WERI-Rb-1 (cell line): Measurements from ENCODE around the gene GNB1L.

Source experiments
- DNase-seq: peaks from one replicate; pipeline ENCODE4 v3.0.0-alpha.2; 2020
- H3K27ac ChIP-seq: fragments of 250-450 bp; sonication (Bioruptor Pico); 2 replicates; pipeline ENCODE4 v1.5.1; 2020; ENCODE audit warnings: mild to moderate bottlenecking, moderate library complexity
- H3K27me3 ChIP-seq: fragments of 250-450 bp; sonication (Bioruptor Pico); 2 replicates; pipeline ENCODE4 v1.5.1; 2021; ENCODE audit warnings: mild to moderate bottlenecking, low read depth, moderate library complexity; ENCODE audit not compliant: insufficient read depth, severe bottlenecking
- H3K36me3 ChIP-seq: fragments of 250-450 bp; sonication (Bioruptor Pico); 2 replicates; pipeline ENCODE4 v1.5.1; 2020; ENCODE audit warnings: mild to moderate bottlenecking, moderate library complexity
- H3K4me3 ChIP-seq: 2 replicates; pipeline ENCODE4 v1.5.1; 2011; ENCODE audit warnings: low read depth, mild to moderate bottlenecking, control low read depth, low read length
- H3K9me3 ChIP-seq: fragments of 250-450 bp; sonication (Bioruptor Pico); 2 replicates; pipeline ENCODE4 v1.5.1; 2021; ENCODE audit warnings: mild to moderate bottlenecking, moderate library complexity; ENCODE audit not compliant: severe bottlenecking
- TF ChIP-seq, protein P1 (sequence below): IDR thresholded peaks from 2 replicates; pipeline ENCODE4 v1.5.1; 2011; ENCODE audit warnings: low read depth, mild to moderate bottlenecking, control low read depth, inconsistent platforms, low read length

The GNB1L gene

DNA sequence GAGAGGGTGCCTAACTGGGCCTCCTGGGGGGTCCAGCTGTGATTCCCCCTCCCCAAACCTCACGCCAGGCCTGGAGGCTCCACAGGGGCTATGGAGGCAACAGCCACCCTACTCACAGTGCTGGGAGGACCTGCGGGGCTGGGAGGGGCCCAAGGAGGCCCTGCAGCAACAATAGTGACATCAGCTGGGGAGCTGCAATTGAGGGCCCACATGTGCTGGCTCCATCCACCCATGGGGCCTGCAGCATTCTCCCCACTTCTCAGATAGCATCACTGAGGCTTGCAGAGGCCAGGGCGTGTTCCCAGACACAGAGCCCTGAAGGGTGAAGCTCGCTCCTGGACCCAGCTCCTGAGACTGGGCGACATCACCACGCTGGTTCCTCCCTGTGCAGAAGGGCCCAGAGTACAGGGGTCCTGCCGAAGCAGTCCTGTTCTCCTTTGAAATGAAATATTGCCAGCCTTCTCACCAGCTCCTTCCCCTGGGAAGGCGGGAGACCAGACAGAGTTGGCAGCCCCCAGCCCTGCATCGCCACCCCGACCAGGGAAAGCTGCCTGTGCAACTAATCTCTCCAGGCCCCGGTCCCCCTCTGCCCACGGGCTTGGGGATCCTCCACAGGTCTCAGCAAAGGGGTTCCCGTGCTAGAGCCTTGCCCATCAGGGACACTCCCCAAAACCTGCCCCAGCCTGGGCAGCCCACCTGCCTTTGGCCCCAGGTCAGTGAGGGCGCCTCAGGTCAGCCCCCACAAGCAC is 103.0 kb downstream of the GNB1L start:
- no peak for DNase-seq
- H3K27ac ChIP-seq = no peak overlapping the region
- H3K9me3 ChIP-seq = no peaks in the 10 kb centered on the region
- H3K27me3 ChIP-seq = no peaks in the 10 kb centered on the region
- TF ChIP-seq, protein P1, sequence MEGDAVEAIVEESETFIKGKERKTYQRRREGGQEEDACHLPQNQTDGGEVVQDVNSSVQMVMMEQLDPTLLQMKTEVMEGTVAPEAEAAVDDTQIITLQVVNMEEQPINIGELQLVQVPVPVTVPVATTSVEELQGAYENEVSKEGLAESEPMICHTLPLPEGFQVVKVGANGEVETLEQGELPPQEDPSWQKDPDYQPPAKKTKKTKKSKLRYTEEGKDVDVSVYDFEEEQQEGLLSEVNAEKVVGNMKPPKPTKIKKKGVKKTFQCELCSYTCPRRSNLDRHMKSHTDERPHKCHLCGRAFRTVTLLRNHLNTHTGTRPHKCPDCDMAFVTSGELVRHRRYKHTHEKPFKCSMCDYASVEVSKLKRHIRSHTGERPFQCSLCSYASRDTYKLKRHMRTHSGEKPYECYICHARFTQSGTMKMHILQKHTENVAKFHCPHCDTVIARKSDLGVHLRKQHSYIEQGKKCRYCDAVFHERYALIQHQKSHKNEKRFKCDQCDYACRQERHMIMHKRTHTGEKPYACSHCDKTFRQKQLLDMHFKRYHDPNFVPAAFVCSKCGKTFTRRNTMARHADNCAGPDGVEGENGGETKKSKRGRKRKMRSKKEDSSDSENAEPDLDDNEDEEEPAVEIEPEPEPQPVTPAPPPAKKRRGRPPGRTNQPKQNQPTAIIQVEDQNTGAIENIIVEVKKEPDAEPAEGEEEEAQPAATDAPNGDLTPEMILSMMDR = no peak
- no peak overlapping the region for H3K4me3 ChIP-seq
- H3K36me3 ChIP-seq = no peaks in the 10 kb centered on the region

GRCh38 chr22:19750507-19751490 is 103.9 kb downstream of the GNB1L start:
- no peak for DNase-seq
- H3K36me3 ChIP-seq = no peaks in the 10 kb centered on the region
- no peaks in the 10 kb centered on the region for H3K9me3 ChIP-seq
- no peak overlapping the region for H3K27ac ChIP-seq
- no peak overlapping the region for H3K4me3 ChIP-seq
- TF ChIP-seq, protein P1 = no peak
- no peaks in the 10 kb centered on the region for H3K27me3 ChIP-seq

GRCh38 chr22:19749876-19750275 is 104.8 kb downstream of the GNB1L start:
- H3K9me3 ChIP-seq = no peaks in the 10 kb centered on the region
- H3K27ac ChIP-seq = no peak overlapping the region
- no peaks in the 10 kb centered on the region for H3K36me3 ChIP-seq
- H3K4me3 ChIP-seq = no peak overlapping the region
- H3K27me3 ChIP-seq = no peaks in the 10 kb centered on the region
- TF ChIP-seq, protein P1 = no peak
- DNase-seq = no peak

DNA sequence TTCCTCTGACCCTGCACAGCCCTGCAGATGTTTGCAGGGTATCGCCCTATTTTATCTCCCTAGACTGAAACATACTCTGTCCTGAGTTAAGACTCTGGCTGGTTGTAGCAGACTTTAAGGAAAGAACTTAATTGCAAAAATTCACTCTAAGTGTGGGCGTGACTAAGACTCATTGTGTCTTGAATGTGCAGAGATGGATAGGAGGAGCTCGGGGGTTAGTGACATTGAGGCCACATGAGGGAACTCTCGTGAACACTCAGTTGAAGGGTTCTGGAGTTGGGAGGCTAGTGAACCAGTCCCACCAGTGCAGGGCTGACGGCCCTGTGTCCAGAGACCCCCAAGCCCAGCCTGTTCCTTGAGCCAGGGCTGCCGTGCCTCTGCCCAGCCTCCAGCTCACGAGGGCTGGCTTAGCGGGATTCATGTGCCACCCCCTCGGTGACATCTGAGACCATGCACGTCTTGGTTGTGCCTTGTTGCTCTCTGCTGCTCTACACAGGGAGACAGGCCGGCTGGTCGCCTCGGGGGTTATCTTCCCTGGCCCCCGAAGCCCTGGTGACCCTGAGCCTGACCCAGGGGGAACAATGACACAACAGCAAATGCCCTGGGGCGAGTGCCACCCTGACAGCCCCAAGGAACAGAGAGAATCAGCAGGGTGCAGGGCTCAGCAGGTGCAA is 105.5 kb downstream of the GNB1L start:
- no peaks in the 10 kb centered on the region for H3K27me3 ChIP-seq
- no peaks in the 10 kb centered on the region for H3K36me3 ChIP-seq
- DNase-seq = no peak
- no peak overlapping the region for H3K27ac ChIP-seq
- H3K4me3 ChIP-seq = no peak overlapping the region
- H3K9me3 ChIP-seq = no peaks in the 10 kb centered on the region
- TF ChIP-seq, protein P1 = no peak

GRCh38 chr22:19748139-19748538 is 106.5 kb downstream of the GNB1L start:
- Histone ChIP-seq H3K9me3 (no peaks in the 10 kb centered on the region), H3K27ac (no peak overlapping the region), H3K27me3 (no peaks in the 10 kb centered on the region), H3K36me3 (no peaks in the 10 kb centered on the region), H3K4me3 (no peak overlapping the region)
- TF ChIP-seq, protein P1 = no peak
- DNase-seq = no peak
